ENCODE measurements around the gene BBS9.

The BBS9 gene

GRCh38 chr7:33108554-33109004 is 20.8 kb upstream of the BBS9 start:
- H3K27ac ChIP-seq, result peak overlapping the region; percentile 72
- TF ChIP-seq ZFX (IDR thresholded peaks at IDR 0.05), result no peak
- no peak for TF ChIP-seq CTCF (conservative IDR thresholded peaks at IDR 0.05)

GRCh38 chr7:33109005-33109757 is 20.2 kb upstream of the BBS9 start, which contains the start of gene RP9:
Gene RP9, minus strand, starts transcription at chr7:33109404. Its CDS starts 32 bp downstream, at chr7:33109372.
- peak; percentile 96 for TF ChIP-seq CTCF (conservative IDR thresholded peaks at IDR 0.05)
- TF ChIP-seq ZFX (IDR thresholded peaks at IDR 0.05), result peak; percentile 73
- H3K27ac ChIP-seq, result peak within 1 kb of the TSS; percentile 72

GRCh38 chr7:33109758-33110238 is 19.6 kb upstream of the BBS9 start:
- TF ChIP-seq ZFX (IDR thresholded peaks at IDR 0.05) (no peak), CTCF (conservative IDR thresholded peaks at IDR 0.05) (peak; percentile 56; the same call in 1 of the 2 replicates)
- peak overlapping the region; percentile 72; the same call in 1 of the 2 replicates for H3K27ac ChIP-seq

GRCh38 chr7:33111614-33112013 is 17.8 kb upstream of the BBS9 start:
- TF ChIP-seq CTCF (conservative IDR thresholded peaks at IDR 0.05) (no peak), ZFX (IDR thresholded peaks at IDR 0.05) (no peak)
- H3K27ac ChIP-seq, result no peak overlapping the region

GRCh38 chr7:33114976-33115375 is 14.4 kb upstream of the BBS9 start:
- no peak for TF ChIP-seq CTCF (conservative IDR thresholded peaks at IDR 0.05)
- H3K27ac ChIP-seq, result no peak overlapping the region

GRCh38 chr7:33118383-33118782 is 11.0 kb upstream of the BBS9 start:
- TF ChIP-seq ZFX (IDR thresholded peaks at IDR 0.05) (no peak), CTCF (conservative IDR thresholded peaks at IDR 0.05) (no peak)
- no peak overlapping the region for H3K27ac ChIP-seq

GRCh38 chr7:33127085-33127484 is 2.3 kb upstream of the BBS9 start:
- TF ChIP-seq CTCF (conservative IDR thresholded peaks at IDR 0.05) (no peak), ZFX (IDR thresholded peaks at IDR 0.05) (no peak)
- H3K27ac ChIP-seq, result no peak overlapping the region

Measured in C4-2B (cell line).